Activated naive CD4-positive, alpha-beta T cell treated with anti-CD3 and anti-CD28 coated beads, Interleukin-2, amount 50 U/mL, for 24 hours (primary cell): ENCODE measurements around the gene ATP4A.

Source experiments
- H3K27ac Mint-ChIP-seq: one replicate; pipeline ENCODE4 v1.8.0; 2021; ENCODE audit warnings: mild to moderate bottlenecking, mixed read lengths
- H3K27me3 Mint-ChIP-seq: one replicate; pipeline ENCODE4 v1.8.0; 2021; ENCODE audit warnings: mixed read lengths
- H3K36me3 Mint-ChIP-seq: one replicate; pipeline ENCODE4 v1.8.0; 2021; ENCODE audit warnings: mixed read lengths
- H3K4me1 Mint-ChIP-seq: one replicate; pipeline ENCODE4 v1.8.0; 2021; ENCODE audit warnings: mixed read lengths
- H3K4me3 Mint-ChIP-seq: one replicate; pipeline ENCODE4 v1.8.0; 2021; ENCODE audit warnings: mild to moderate bottlenecking, mixed read lengths
- H3K9me3 Mint-ChIP-seq: one replicate; pipeline ENCODE4 v1.8.0; 2021; ENCODE audit warnings: mixed read lengths

ATP4A gene

DNA sequence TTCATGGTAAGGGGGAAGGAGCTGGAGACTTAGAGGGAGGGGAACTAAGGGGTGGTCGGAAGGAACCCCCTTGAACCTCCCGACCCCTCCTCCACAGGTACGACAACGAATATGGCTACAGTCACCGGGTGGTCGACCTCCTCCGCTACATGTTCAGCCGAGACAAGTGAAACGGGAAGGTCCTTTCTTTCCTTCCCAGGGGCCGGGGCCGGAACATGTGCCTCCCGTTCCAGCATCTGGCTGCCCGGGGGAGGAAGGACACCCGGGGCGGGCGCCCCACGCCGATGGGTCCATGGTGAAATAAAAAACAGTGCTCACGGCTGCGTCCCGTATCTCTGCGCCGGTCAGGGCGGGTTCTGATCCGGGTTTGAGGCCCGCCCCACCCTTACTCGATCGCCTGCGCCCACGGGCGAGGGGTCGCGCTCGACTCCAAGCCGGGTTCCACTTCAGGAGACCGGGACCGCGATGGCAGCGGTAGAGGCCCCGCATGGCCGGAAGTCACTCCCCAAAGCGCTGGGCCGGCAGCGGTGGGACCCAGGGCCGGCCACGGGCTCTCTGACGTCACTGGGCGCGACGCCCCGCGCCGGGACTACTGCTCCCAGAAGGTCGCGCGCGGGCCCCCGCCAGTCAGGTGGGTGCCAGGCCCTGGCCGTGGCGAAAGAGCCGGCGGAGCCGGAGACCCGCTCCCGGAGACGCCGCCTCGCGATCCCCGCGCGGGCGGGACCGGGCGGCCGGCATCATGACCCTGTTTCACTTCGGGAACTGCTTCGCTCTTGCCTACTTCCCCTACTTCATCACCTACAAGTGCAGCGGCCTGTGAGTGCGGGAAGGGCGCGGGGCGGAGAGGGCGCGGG, 18.2 kb downstream of the ATP4A start, which contains the start of gene TMEM147:
Gene TMEM147, plus strand, starts transcription at position 626 of the 854 bp plus-strand sequence. Its CDS starts 114 bp downstream, at position 740.
- H3K27me3 Mint-ChIP-seq: no peaks in the 10 kb centered on the region
- peaks cover 9% of the 10 kb centered on the region for H3K36me3 Mint-ChIP-seq
- H3K4me3 Mint-ChIP-seq: peak within 1 kb of the TSS; percentile 95
- peak within 1 kb of the TSS; percentile 96 for H3K27ac Mint-ChIP-seq
- peaks cover 37% of the 10 kb centered on the region for H3K4me1 Mint-ChIP-seq
- H3K9me3 Mint-ChIP-seq: no peaks in the 10 kb centered on the region

GRCh38 chr19:35544110-35544802, 19.2 kb downstream of the ATP4A start:
- peak overlapping the region; percentile 92 for H3K4me3 Mint-ChIP-seq
- H3K36me3 Mint-ChIP-seq: peaks cover 8% of the 10 kb centered on the region
- H3K9me3 Mint-ChIP-seq: no peaks in the 10 kb centered on the region
- peak overlapping the region; percentile 77 for H3K27ac Mint-ChIP-seq
- H3K27me3 Mint-ChIP-seq: no peaks in the 10 kb centered on the region
- H3K4me1 Mint-ChIP-seq: peaks cover 35% of the 10 kb centered on the region

DNA sequence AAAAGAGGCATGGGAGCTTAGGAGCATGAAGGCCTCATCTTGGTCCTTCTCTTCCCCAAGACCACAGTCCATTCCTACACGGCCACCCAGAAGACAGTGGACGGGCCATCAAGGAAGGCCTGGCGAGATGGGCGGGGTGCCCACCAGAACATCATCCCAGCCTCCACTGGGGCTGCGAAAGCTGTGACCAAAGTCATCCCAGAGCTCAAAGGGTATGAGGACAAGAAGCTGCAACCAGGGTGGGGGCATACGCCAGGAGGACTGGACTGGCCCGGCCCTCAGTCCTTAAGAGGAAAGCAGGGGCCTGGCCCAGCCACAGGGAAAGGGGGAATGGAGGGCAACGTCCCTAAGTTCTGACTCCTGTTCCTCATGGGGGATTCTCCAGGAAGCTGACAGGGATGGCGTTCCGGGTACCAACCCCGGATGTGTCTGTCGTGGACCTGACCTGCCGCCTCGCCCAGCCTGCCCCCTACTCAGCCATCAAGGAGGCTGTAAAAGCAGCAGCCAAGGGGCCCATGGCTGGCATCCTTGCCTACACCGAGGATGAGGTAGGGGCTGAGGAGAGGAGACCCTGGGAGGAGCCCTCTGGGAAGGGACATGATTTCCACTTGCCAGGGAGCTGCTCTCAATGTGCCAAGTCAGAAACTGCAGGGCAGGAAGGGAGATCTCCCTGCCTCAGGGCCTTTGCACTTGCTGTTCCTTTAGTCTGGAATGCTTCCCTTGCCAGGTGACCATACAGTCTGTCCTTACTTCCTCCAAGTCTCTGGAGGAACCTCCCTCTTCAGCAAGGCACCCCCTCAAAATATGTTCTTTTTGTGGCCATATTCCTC, 20.0 kb downstream of the ATP4A start:
- H3K4me3 Mint-ChIP-seq: peak overlapping the region; percentile 92

GRCh38 chr19:35542209-35542608, 21.2 kb downstream of the ATP4A start:
- Mint-ChIP-seq H3K27ac (no peak overlapping the region), H3K36me3 (peaks cover 1% of the 10 kb centered on the region), H3K9me3 (no peaks in the 10 kb centered on the region), H3K27me3 (no peaks in the 10 kb centered on the region), H3K4me1 (peaks cover 21% of the 10 kb centered on the region), H3K4me3 (no peak overlapping the region)

More for the DNA sequence above, 20.0 kb downstream of the ATP4A start:
- peaks cover 3% of the 10 kb centered on the region for H3K36me3 Mint-ChIP-seq
- H3K4me1 Mint-ChIP-seq: peaks cover 27% of the 10 kb centered on the region
- H3K27me3 Mint-ChIP-seq: no peaks in the 10 kb centered on the region
- H3K27ac Mint-ChIP-seq: no peak overlapping the region
- no peaks in the 10 kb centered on the region for H3K9me3 Mint-ChIP-seq

- Mint-ChIP-seq H3K27me3 (no peaks in the 10 kb centered on the region), H3K36me3 (no peaks in the 10 kb centered on the region), H3K9me3 (no peaks in the 10 kb centered on the region), H3K4me1 (peaks cover 9% of the 10 kb centered on the region), H3K4me3 (no peak overlapping the region), H3K27ac (peak overlapping the region; percentile 36)
Observed at GRCh38 chr19:35540356-35540927, 23.0 kb downstream of the ATP4A start.

GRCh38 chr19:35539850-35540249, 23.6 kb downstream of the ATP4A start:
- Mint-ChIP-seq H3K9me3 (no peaks in the 10 kb centered on the region), H3K27ac (no peak overlapping the region), H3K36me3 (no peaks in the 10 kb centered on the region), H3K4me1 (peaks cover 9% of the 10 kb centered on the region), H3K4me3 (no peak overlapping the region), H3K27me3 (no peaks in the 10 kb centered on the region)

- Mint-ChIP-seq H3K4me1 (peaks cover 6% of the 10 kb centered on the region), H3K27me3 (no peaks in the 10 kb centered on the region), H3K27ac (no peak overlapping the region), H3K36me3 (no peaks in the 10 kb centered on the region), H3K9me3 (no peaks in the 10 kb centered on the region), H3K4me3 (no peak overlapping the region)
Observed at GRCh38 chr19:35539314-35539713, 24.1 kb downstream of the ATP4A start.

DNA sequence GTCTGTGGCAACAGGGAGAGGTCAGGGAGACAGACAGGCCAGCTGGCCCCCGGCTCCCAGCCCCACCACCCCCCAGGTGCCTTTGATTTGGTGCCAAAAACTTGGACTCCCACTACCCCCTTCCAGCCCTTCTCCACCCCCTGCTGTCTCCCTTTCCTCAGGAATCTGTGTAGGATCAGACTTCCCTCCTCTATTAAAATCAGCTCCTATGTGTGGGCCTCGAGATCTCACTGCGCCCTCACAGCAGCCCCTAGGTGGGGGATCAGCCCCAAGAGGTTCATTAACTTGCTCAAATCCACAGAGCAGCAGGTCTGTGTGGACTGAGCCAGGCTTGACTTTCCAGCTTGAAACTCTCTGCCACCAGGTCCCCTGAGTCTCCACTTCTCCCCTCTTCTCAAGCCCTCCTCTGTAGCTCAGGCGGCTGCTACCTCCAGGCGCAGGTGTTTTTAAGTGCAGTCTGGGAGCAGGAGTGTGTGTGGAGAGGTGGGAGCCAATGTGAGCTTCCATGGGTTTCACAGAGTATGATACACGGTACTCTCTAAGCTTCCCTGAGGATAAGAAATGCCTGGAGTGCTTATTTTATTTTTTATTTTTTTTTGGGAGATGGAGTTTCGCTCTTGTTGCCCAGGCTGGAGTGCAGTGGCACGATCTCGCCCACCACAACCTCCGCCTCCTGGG, 28.5 kb downstream of the ATP4A start:
- peaks cover 17% of the 10 kb centered on the region for H3K4me1 Mint-ChIP-seq
- peaks cover 4% of the 10 kb centered on the region for H3K27me3 Mint-ChIP-seq
- H3K9me3 Mint-ChIP-seq: no peaks in the 10 kb centered on the region
- H3K36me3 Mint-ChIP-seq: no peaks in the 10 kb centered on the region
- H3K4me3 Mint-ChIP-seq: no peak overlapping the region
- H3K27ac Mint-ChIP-seq: no peak overlapping the region

GRCh38 chr19:35533822-35534392, 29.6 kb downstream of the ATP4A start:
- Mint-ChIP-seq H3K9me3 (no peaks in the 10 kb centered on the region), H3K27ac (no peak overlapping the region), H3K4me1 (peaks cover 17% of the 10 kb centered on the region), H3K4me3 (peak overlapping the region; percentile 69), H3K36me3 (no peaks in the 10 kb centered on the region), H3K27me3 (peaks cover 5% of the 10 kb centered on the region)

GRCh38 chr19:35533201-35533821, 30.1 kb downstream of the ATP4A start, which contains the start of gene GAPDHS:
Gene GAPDHS (plus strand): TSS chr19:35533456. CDS start chr19:35533528, 72 bp downstream.
- Mint-ChIP-seq H3K4me3 (peak within 1 kb of the TSS; percentile 69), H3K4me1 (peaks cover 17% of the 10 kb centered on the region), H3K27ac (peak within 1 kb of the TSS; percentile 0), H3K9me3 (no peaks in the 10 kb centered on the region), H3K27me3 (peaks cover 9% of the 10 kb centered on the region), H3K36me3 (no peaks in the 10 kb centered on the region)

DNA sequence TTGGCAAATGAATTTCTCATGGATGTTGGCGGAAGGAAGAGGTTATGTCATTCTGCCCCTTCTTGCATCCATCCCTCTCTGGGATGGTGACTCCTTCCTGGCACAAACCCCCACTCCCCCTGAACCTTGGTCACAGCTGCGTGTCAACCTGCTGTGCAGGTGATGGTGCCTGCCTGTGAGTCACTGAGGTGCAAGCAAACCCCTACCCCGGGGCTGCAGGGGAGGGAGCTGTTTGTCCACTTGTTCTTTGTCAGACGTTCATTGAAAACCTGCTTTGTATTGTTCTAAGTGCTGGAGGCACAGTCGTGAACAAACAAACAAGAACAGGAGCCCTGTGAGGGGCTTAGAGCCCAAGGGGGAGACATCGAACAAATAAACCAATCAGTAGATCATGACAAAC, 32.2 kb downstream of the ATP4A start:
- no peaks in the 10 kb centered on the region for H3K9me3 Mint-ChIP-seq

DNA sequence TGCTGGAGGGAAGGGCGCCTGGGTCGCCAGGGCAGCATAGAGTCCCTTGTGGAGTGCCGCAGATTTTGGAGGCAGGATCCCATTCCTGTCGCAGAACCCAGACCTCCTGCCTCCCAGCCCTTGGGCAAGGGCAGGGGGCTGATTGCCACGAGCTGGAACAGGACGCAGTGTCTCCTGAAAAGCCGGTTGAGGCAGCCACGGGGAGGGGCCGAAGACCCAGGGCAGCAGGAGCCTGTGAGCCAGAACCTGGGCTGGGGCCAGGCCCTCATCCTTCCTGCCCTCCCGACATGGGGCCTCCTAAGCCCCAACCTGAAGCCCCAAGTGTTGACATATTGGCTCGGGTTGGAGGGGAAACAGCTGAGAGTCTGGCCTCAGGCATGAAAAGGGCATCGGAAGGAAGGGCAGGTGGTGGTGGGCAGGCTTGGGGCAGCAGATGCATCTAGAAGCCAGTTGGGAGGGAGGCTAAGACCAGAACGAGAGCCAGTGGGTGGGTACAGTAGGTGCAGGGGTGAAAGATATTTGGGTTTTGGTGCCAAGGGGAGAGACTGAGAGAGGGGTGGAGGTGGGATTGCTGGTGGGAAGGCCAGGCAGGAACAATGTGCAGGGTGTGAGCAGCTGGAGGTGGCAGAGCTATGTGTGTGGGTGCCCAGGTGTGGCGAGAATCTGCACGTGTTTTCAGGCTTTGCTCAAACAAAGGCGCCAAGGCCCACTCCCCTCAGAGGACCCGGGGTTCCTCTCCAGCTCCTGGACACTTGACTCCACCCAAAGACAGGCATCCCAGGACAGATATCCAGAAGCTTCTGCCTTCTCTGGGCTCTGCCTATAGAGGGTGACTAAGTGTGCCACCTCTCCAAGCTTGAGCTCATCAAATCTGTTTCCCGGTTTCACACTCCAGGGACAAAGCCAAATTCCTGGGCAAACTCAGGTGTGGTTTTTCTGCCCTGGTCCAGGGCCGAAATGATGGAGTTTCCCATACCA, 33.9 kb downstream of the ATP4A start:
- Mint-ChIP-seq H3K4me3 (no peak overlapping the region), H3K36me3 (no peaks in the 10 kb centered on the region), H3K27ac (no peak overlapping the region), H3K9me3 (no peaks in the 10 kb centered on the region), H3K27me3 (peaks cover 14% of the 10 kb centered on the region), H3K4me1 (peaks cover 14% of the 10 kb centered on the region)

More for the DNA sequence above, 32.2 kb downstream of the ATP4A start:
- Mint-ChIP-seq H3K27me3 (peaks cover 14% of the 10 kb centered on the region), H3K36me3 (no peaks in the 10 kb centered on the region), H3K4me3 (no peak overlapping the region), H3K4me1 (peaks cover 17% of the 10 kb centered on the region), H3K27ac (no peak overlapping the region)
